A172 (cell line): Measurements from ENCODE around the gene POGZ. TPM values are rescaled to one million over a fixed set of nuclear protein-coding genes. Genes with fewer than 3 reads are reported as not detected.
A peak's percentile ranks its signal among the peaks of the same experiment; 100 is the strongest.
"Not testable (repeated sequence)": the region's sequence is repeated elsewhere in the genome, so short reads cannot be mapped to it uniquely, and the experiment has no call there.

Experiments used
- DNase-seq: peaks from one replicate; pipeline ENCODE4 v3.0.0-alpha.2; 2015; ENCODE audit warnings: low spot score
- total RNA-seq: library from RNA; depleted of rRNA; stranded (reverse); fragments of >200 nt; shearing (Covaris generic); gene quantifications from 2 replicates; pipeline ENCODE4 v1.2.3, GENCODE V29; 2014

Gene POGZ
- total RNA-seq, 1 experiment from 2014 or later = 30.3 TPM

DNA sequence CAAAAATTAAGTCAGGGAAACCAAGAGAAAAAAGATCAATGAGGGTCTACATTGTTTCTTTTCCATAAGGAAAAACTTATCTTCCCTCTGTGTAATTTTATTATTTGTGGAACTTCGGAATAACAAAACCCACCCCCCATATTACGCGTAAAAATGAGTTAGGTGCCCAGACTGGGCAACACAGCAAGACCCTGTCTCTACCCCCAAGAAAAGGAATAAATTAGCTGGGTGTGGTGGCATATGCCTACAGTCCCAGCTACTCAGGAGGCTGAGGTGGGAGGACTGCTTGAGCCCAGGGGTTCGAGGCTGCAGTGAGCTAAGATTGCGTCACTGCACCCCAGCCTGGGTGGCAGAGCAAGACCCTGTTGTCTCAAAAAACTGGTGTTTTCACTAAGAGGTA is 39.5 kb downstream of the POGZ start:
- no peak for DNase-seq

DNA sequence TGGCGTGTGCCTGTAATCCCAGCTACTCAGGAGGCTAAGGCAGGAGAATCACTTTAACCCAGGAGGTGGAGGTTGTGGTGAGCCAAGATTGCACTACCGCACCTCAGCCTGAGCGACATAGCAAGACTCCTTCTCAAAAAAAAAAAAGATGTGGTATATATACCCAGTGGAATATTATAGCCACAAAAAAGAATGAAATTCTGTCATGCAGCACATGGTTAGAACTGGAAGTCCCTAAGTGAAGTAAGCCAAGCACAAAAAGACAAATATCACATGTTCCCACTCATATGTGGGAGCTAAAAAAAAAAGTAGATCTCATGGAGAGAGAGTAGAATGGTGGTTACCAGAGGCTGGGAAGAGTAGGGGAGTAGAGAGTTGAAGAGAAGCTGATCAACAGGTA is 41.2 kb downstream of the POGZ start:
- no peak for DNase-seq

DNA sequence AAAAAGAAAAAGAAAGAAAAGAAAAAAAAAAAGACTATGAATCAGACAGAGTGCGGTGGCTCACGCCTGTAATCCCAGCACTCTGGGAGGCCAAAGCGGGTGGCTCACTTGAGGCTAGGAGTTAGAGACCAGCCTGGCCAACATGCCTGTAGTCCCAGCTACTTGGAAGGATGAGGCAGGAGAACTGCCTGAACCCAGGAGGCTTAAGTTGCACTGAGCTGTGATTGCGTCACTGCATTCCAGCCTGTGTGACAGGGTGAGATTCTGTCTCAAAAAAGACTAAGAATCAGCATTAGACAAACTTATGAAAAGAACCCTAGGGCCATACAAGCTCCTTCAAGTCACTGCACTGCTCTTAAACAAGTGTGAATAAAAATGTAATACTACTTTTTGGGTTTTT is 43.1 kb downstream of the POGZ start:
- DNase-seq = no peak

DNA sequence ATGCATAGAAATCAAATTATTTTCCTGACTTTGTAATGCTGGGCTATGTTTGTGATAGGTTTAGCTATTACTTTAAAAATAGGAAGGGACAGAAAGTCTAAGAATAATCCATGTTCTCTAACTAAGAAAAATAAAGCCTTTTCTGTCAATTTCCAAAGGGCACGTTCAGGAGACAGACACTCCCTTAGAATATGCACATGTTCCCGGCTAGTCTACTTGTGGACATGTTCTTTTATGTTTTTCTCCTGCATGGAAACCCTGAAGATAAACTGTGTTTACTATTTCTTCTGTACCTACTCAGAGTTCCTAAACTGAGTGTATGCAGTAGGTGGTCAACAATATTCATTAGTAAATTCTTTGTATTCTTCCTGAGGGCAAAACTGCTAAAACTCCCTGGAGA is 47.4 kb downstream of the POGZ start:
- no peak for DNase-seq

DNA sequence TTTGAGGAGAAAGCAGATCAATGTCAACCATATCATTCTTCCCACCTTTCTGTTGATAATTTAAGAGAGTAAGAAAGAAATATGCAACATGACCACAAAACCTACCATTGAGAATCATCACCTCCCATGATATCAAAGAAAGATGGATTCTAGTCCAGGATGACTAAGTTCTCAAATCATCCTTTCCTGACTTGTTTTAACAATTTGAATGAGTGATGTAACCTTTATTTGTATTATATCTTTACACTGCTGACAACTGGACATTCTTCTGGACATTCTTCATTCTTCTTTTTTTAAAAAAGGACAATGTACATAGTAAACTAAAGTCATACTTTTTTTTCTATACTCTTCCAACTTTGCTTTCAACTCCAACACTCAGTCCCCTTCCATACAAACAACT is 50.4 kb downstream of the POGZ start:
- no peak for DNase-seq

DNA sequence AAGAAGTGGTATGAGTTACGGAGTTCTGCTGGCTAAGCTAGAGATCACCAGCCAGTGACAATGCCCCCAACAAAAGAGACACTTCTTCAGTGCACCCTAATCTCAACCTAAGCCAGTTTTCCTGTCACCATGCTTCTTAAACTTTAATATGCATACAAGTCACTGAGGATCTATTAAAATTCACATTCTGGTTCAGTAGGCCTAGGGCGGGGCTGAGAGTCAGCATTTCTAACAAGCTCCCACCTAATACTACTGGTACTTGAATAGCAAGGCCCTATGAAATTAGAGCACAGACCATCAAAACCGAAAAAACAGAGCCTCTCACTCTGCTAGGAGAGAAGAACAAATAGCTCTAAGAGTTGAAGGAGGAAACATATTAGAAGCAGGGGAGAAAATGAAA is 52.0 kb downstream of the POGZ start:
- DNase-seq = no peak

DNA sequence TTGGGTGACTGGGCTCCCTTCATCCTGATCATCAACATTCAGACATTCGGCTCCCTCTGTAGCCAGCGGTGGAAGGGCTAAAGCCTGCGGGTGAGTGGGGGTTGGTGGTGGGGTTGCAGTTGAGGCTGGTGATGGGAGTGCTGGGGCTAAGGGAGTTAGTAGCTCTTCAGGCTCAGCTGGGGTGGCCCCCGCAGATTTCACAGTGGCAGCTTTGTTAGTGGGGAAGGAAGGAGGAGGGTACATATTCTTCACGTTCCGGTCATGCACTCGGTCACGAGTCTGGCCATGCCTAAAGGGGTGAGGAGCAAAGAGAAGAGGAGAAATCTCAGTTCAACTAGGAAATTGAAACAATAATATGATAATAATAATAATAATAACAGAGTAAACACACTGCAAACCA is 53.1 kb downstream of the POGZ start:
- DNase-seq = no peak

DNA sequence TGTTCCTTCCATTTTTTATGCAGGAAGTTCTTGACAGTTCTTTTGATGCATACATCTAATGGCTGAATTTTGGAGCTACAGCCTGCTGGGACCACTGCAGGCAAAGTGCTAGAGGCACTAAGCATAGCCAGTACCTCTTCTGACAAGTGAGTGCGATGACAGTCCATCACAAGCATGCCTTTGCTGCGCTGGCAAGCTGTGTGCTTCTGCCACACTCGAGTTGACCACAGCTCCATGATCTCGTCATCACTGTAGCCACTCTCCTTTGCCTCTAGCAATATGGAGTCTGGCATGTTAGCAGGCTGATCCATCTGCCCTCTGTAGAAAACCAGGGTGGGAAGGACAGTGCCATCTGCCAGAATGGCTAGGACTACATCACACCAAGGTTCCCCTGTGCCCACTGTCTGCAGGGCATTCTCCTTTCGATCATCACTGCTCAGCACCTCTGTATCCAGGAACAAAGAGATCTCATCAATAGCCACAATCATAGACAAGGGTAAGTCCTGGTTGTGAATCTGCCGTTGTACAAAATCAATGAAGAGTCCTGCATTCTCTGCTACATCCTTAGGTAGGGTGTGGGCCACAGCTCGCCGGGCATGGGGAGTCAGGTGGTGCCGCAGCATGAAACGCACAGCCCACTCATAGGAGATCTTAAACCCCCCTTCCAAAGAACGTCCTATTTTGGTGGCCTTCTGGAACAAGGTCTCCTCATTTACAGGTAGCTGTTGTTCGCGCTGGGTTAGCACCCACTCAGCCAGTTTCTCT is 53.9 kb downstream of the POGZ start:
- no peak for DNase-seq

DNA sequence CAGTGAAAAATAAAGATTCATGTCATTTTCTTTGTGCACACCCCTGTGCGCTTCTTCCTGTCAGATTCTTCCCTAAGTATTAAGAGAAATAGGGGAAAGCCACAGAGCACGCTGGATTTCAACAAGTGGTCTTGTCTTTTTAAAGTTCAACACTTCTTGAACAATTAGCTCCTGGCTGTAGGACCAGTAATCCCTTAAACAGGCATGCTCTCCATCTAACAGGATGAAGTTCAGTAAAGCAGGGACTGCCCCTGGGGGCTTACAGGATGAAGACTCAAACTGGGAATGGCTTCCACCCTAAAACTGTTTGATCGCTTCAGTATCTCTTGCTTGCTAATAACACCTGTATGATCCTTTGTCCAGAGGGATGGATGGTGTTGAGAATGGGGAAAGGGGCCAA is 55.7 kb downstream of the POGZ start:
- DNase-seq = no peak

DNA sequence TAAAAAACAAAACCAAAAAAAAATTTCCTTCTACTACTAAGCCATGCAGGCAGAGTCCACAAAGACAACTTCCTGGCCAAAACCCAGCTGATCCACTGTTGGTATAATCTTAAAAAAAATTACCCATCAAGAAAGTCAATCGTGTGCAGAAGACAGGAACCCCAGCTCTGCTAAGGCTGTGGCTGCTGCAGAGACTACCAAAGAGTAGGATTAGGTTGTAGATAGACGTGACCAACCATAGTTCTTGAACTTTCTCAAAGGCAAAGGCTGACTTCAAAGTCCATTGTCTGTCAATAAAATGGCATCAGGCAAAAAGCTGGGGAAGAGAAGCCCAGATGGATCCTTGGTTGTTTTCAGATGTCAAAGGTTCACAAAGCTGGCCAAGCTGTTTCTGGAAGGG is 56.5 kb downstream of the POGZ start:
- DNase-seq = no peak

DNA sequence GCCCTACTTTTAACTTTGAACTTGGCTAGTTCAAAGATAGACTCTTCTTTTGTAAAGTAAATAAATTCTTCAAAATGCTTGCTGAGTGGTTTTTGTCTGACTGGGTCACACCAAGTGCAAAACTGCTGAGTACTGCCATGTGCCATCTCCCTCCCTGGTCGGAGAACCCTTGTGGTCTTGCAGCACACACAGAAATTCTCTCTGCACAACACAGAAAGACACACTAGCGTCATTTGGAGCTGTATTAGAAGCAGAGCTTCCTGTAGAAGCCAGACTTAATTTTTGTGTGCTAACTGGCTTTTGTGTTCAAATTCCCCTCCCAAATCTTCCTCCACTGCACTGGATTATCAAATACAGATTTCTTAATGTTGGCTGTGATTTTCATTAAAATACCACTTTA is 57.4 kb downstream of the POGZ start:
- DNase-seq = no peak

DNA sequence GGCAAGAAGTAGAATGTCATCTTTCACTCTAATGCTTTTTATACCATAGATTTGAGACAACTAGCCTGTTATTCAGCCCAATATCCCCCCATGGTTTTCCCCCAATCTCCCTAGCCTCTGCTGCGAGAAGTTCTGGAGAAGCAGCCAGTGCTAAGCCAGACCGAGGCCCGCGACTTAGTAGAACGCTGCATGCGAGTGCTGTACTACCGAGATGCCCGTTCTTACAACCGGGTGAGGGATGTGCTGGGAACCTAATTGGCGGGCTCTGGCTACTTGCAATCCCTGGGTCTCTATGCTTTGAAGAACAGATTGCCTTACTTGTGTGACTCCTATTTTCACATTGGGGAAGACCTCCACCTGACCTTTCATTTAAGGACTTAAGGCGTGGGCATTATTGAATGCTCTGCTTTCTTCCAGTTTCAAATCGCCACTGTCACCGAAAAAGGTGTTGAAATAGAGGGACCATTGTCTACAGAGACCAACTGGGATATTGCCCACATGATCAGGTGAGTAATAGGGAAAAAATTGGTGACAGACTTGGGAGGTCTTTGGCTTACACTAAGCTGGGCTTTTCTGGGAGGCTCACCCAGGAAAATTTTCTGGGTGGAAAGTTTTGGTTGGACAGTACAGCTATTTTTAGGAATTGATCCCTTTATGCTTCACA is 58.0 kb downstream of the POGZ start:
- peak; percentile 47 for DNase-seq

DNA sequence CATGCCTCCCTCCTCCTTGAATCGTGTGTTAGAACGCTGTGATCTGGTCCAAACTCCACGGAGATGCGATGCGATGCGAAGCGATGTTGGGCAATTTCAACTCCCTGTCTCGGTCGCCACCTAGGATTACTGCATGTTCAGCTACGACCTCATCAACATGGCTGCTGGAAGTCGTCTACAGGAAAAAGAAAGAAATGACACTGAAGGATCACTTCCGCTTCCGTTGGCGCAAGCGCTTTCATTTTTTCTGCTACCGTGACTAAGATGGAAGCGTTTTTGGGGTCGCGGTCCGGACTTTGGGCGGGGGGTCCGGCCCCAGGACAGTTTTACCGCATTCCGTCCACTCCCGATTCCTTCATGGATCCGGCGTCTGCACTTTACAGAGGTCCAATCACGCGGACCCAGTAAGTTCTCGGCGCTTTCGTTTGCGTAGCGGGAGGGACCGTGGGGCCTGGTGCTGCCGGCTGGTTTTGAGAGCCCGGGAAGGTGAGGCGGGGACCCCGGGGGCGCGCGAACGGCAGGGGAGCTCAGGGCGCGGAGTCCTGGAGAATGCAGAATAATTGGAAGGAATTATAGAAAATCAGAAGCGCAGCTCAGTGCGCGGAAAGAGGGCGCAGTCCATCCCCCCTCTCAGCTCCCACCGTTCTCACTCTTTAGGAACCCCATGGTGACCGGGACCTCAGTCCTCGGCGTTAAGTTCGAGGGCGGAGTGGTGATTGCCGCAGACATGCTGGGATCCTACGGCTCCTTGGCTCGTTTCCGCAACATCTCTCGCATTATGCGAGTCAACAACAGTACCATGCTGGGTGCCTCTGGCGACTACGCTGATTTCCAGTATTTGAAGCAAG is 59.7 kb downstream of the POGZ start, which contains the start of gene PSMB4:
Gene PSMB4, plus strand, starts transcription at position 250 of the 848 bp plus-strand sequence. Its CDS starts 15 bp downstream, at position 265.
- peak; percentile 98 for DNase-seq

DNA sequence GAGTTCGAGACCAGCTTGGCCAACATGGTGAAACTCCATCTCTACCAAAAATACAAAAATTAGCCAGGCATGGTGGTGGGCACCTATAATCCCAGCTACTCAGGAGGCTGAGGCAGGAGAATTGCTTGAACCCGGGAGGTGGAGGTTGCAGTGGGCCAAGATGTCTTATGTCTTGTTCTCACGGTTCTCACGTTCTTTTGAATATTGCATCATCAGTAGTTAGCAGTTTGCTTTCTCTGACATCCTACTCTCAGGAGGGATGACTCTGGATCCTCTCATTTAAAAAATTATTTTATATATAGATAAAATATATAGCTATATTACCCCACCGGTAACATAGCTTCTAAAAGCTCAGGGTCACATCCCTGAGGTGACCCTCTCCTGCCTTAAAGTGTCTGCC is 63.0 kb downstream of the POGZ start:
- DNase-seq = not testable (repeated sequence)

DNA sequence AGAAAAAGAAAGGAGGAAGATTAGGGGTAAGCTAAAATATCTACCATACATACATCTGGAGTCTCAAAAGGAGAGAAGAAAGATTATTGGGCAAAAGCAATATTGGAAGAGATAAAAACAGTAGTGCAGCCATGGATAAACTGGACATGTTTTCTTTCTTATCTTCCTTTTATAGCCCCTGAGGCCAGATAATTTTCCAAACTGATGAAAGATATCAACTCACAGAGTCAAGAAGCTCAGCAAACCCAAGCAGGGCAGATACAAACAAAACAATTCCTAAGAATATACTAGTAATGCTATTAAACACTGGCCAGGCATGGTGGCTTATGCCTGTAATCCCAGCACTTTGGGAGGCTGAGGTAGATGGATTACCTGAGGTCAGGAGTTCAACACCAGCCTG is 65.7 kb downstream of the POGZ start:
- DNase-seq = no peak

DNA sequence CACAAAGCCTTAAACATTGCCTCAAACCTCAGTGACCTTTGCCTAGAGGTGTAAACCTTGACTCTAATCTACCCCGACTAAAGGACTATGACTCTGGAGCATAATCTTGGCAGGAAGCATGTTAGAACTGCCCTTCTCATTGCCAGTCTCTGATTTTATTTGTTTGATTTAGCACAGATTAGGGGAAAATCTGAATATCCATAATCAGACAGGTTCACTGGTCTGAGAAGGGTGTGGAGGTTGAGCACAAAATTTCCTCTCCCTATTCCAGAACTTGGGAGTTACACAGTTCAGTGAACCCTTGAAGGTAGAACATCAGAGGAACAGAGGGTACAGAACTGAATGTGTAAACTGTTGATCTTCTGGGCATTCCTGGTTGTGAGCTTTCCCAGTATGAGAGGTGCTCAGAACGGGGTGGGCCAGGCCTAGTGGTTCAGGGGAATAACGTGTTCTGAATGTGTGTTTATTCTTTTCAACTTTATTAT is 68.2 kb downstream of the POGZ start:
- DNase-seq = no peak

DNA sequence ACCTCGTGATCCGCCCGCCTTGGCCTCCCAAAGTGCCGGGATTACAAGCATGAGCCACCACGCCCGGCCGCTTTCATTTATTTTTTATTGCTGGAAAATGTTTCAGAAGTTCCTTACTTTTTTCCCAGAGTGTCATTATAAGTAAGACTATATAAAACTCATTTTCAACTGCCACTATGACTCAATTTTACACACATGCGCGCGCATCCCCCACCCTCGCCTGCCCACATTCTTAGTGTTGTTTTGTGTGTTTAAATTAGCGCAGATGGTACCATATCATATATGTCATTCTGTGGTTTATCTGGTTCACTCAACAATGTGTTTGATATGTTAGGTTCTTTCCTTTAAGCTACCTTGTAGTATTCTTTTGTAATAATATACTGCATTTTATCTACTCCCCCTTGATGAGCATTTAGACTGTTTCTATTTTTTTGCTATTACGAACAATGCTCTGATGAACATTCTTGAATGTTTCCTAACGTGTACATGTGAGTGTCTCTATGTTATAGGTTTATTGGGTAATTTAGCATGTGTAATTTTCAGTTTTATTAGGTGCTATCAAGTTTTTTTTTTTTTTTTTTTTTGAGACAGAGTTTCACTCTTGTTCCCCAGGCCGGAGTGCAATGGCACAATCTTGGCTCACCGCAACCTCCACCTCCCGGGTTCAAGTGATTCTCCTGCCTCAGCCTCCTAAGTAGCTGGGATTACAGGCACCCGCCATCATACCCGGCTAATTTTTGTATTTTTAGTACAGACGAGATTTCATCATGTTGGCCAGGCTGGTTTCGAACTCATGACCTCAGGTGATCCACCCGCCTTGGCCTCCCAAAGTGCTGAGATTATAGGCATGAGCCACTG is 68.8 kb downstream of the POGZ start:
- not testable (repeated sequence) for DNase-seq

DNA sequence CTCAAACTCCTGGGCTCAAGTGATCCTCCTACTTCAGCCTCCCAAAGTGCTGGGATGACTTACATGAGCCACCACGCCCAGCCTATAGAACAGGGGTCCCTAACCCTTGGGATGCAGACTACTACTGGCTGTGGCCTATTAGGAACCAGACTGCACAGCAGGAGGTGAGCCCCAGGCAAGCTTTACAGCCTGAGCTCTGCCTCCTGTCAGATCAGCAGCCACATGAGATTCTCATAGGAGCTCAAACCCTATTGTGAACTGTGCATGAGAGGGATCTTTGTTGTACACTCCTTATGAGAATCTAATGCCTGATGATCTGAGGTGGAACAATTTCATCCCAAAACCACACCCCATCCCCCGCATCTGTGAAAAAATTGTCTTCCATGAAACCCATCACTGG is 73.3 kb downstream of the POGZ start:
- no peak for DNase-seq

DNA sequence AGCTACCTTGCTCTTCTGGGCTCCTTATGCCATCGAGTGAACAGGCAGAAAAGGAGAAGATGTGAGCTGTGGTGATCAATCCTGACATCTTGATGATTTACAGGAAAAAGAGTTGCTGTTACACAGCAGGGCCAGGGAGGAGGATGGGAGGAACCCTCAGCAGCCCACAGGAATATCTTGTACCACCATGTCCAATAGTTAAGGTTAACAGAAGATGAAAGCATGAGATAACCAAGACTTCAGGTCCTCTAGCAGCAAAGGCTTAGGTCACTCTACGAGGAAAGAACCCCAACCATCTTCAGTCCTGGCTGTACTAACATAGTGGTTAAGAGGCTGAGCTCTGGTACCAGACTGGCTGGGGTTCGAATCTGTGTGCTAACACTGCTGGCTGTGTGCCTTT is 74.7 kb downstream of the POGZ start:
- DNase-seq = no peak

DNA sequence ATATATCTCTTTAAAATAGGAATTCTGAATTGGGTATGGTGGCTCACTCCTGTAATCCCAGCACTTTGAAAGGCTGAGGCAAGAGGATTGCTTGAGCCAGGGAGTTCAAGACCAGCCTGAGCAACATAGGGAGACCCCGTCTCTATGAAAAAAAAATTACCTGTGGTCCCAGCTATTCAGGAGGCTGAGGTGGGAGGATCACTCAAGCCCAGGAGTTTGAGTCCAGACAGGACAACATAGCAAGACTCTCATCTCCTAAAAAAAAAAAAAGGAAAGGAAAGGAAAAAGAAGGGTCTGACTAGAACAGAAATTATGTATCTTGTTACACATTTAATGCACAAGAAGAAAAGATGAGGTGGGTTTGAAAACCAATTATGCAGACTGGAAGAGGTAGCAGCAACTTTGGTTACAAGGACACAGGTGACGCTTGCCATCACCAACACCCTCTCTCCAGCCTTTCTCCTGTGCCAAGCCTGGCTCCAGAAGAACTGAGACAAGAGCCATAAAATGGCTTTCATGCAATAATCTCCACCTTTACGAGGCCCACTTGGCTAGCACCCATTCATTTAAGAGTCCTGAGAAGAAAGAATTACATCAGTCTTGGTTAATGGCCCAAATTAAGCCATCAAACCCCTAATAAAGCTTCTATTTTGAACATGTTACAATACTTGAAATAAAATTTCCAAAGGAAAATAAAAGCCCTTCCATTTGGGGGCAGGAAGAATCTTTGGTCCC is 82.0 kb downstream of the POGZ start:
- no peak for DNase-seq

DNA sequence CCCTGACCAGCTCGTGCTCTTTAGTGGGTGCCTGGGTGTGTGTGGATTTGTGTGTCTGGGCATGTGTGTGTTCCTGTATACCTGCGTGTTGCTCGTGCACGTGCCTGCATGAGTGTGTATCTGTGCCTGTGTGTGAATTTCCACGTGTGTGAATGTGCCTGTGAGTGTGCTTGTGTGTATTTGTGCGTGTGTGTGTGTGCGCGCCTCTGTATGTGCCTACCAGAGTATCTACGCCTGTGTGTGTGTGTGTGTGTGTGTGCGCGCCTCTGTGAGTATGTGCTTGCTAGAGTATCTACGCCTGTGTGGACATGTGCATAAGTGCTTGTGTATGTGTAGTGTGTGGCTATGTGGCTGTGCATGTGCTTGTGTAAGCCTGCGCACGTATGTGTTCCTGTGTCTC is 86.1 kb downstream of the POGZ start:
- no peak for DNase-seq
